Muscle layer of duodenum (tissue), 2 donors: ENCODE measurements around the gene PCDHGC5.

Source experiments
- H3K27ac ChIP-seq: one replicate; pipeline ENCODE4 v1.7.0; 2013; ENCODE audit warnings: mild to moderate bottlenecking, low read length
- H3K27me3 ChIP-seq: one replicate; pipeline ENCODE4 v1.7.0; 2013; ENCODE audit warnings: low read depth, mild to moderate bottlenecking, control low read depth, low read length
- H3K36me3 ChIP-seq, 2 donors: one replicate each; pipeline ENCODE4 v1.7.0; 2013; ENCODE audit warnings: low read length in 2 of 2, control low read depth in 1 of 2, mild to moderate bottlenecking in 1 of 2; ENCODE audit not compliant: insufficient read depth in 2 of 2, control insufficient read depth in 1 of 2
- H3K4me1 ChIP-seq, 2 donors: one replicate each; pipeline ENCODE4 v1.7.0; 2013; ENCODE audit warnings: low read length in 2 of 2, mild to moderate bottlenecking in 2 of 2, control low read depth in 1 of 2, moderate library complexity in 1 of 2; ENCODE audit not compliant: insufficient read depth in 2 of 2, control insufficient read depth in 1 of 2
- H3K4me3 ChIP-seq, 2 donors: one replicate each; pipeline ENCODE4 v1.7.0; 2013; ENCODE audit warnings: low read length in 2 of 2, low read depth in 1 of 2, mild to moderate bottlenecking in 1 of 2
- H3K9me3 ChIP-seq, 2 donors: one replicate each; pipeline ENCODE4 v1.7.0; 2013; ENCODE audit warnings: low read length in 2 of 2, control low read depth in 1 of 2, mild to moderate bottlenecking in 1 of 2; ENCODE audit not compliant: control insufficient read depth in 1 of 2
- donor health status: healthy.

Gene PCDHGC5

DNA sequence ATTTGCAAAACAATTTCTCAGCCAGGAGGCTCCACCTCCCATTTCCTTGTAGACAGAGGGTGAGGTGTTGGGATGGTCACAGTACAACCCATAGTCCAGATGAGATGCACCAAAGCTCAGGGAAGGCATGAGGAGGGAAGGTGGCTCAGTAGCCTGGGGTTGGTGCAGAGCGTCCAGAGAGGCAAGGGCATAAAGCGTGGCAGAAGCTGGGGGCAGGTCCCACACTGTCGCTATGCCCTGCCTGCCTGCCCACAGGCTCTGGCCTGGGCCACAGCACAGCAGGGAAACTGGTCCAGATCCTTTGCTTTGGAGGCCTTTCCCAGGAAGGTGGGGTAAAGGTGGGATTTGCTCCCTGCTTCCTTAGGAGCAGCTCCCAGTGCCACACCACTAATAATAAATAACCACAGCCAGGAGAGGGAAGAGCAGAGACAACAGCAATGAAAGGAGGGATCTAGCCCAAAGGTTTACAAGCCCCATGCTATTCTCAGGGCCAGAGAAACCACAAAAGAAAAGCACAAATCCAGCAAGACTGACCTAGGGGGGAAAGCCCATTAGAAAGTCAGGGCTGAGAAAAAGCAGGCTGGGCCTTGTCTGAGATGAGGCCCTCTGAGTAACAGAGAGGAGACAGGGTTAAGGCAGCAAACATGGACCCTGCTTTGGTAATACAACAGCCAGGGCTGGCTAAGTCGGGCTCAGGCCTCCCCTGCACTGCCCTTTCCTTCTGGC lies 27.2 kb downstream of the PCDHGC5 start:
- Histone ChIP-seq H3K36me3 (peaks cover 15 to 21% of the 10 kb centered on the region in 2 donors), H3K4me3 (no peak overlapping the region)

GRCh38 chr5:141516672-141517025 lies 27.8 kb downstream of the PCDHGC5 start:
- no peak overlapping the region for H3K27ac ChIP-seq

More for the DNA sequence above, 27.2 kb downstream of the PCDHGC5 start:
- no peaks in the 10 kb centered on the region for H3K9me3 ChIP-seq
- peaks cover 15 to 34% of the 10 kb centered on the region in 2 donors for H3K4me1 ChIP-seq
- no peaks in the 10 kb centered on the region for H3K27me3 ChIP-seq
- no peak overlapping the region for H3K27ac ChIP-seq

DNA sequence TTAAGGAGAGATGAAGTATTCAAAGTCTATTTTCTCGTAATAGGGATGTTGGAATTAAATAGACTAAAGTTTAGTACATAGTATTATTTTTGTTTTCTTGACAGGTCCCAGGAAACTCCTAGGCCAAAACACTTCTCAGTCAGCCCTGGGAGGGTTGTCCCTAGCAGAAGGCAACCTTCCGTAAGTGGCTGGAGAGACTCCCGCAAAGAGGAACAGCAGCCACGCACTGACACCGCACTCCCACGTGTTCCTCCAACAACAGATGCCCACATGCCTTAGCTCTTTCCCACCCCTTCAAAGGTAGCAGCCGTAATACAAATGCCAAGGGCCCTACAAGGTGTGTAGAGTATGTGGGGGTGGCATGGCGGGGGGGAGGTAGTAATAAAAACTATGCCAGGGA lies 28.4 kb downstream of the PCDHGC5 start:
- Histone ChIP-seq H3K9me3 (no peaks in the 10 kb centered on the region), H3K27me3 (no peaks in the 10 kb centered on the region), H3K36me3 (peaks cover 11 to 12% of the 10 kb centered on the region in 2 donors), H3K27ac (no peak overlapping the region), H3K4me1 (peaks cover 22 to 44% of the 10 kb centered on the region in 2 donors), H3K4me3 (no peak overlapping the region)

More at GRCh38 chr5:141516672-141517025, 27.8 kb downstream of the PCDHGC5 start:
- Histone ChIP-seq H3K9me3 (no peaks in the 10 kb centered on the region), H3K4me3 (no peak overlapping the region), H3K27me3 (no peaks in the 10 kb centered on the region), H3K4me1 (peaks cover 17 to 39% of the 10 kb centered on the region in 2 donors), H3K36me3 (peaks cover 9 to 16% of the 10 kb centered on the region in 2 donors)

DNA sequence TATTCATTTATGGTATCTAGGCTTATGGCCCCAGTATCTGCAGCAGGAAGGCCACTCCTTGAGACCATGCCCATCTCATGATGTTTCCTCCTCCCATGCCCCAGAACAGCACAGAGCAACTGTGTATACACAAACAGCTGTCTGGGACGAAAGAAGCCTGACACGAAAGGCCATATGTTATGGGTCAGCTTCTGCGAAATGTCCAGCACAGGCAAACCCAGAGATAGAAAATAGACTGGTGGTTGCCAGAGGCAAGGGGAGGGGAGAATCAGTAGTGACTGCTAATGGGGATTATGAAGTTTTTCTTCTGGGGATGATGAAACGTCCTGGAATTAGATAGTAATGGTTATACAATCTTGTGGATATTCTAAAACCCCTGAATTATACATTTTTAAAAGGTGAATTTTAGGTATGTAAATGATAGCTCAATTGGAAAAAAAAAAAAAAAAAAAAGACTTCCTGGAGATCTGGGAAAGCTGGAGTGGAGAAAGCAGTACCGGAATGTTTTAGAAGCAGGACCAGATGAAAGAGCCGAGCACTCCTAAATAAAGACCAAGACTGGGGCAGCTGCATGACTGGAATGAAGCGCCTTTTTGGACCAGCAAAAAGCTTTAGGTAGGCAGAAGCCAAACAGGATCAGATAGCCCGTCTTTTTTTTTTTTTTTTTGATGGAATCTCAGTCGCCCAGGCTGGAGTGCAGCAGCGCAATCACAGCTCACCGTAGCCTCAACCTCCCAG lies 29.2 kb downstream of the PCDHGC5 start:
- Histone ChIP-seq H3K27ac (no peak overlapping the region), H3K9me3 (no peaks in the 10 kb centered on the region), H3K27me3 (no peaks in the 10 kb centered on the region), H3K36me3 (peaks cover 11 to 15% of the 10 kb centered on the region in 2 donors), H3K4me3 (no peak overlapping the region), H3K4me1 (peaks cover 22 to 45% of the 10 kb centered on the region in 2 donors)

DNA sequence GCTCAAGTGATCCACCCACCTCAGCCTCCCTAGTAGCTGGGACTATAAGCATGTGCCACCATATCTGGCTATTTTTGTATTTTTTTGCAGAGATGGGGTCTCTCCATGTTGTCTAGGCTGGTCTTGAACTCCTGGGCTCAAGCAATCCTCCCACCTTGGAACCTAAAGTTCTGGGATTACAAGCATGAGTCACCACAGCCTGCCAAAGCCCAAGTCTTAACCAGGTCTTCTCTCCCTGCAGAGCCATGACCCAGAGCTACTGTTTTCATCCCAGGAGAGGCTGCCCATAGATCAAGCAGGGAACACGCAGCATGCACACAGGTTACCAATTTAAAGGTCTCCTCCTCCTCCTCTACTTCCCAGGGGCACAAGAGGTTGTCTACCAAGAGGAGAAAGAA lies 29.7 kb downstream of the PCDHGC5 start:
- no peaks in the 10 kb centered on the region for H3K27me3 ChIP-seq
- no peak overlapping the region for H3K4me3 ChIP-seq
- H3K27ac ChIP-seq, result no peak overlapping the region
- peaks cover 11 to 20% of the 10 kb centered on the region in 2 donors for H3K36me3 ChIP-seq
- H3K9me3 ChIP-seq, result no peaks in the 10 kb centered on the region
- H3K4me1 ChIP-seq, result peaks cover 22 to 45% of the 10 kb centered on the region in 2 donors

GRCh38 chr5:141519605-141520565 lies 31.0 kb downstream of the PCDHGC5 start:
- H3K27me3 ChIP-seq, result no peaks in the 10 kb centered on the region
- peaks cover 11 to 20% of the 10 kb centered on the region in 2 donors for H3K36me3 ChIP-seq
- H3K4me3 ChIP-seq, result no peak overlapping the region
- peak overlapping the region; percentile 27 for H3K27ac ChIP-seq
- no peaks in the 10 kb centered on the region for H3K9me3 ChIP-seq
- peaks cover 17 to 41% of the 10 kb centered on the region in 2 donors for H3K4me1 ChIP-seq

- Histone ChIP-seq H3K27ac (peak overlapping the region; percentile 73), H3K36me3 (peaks cover 9 to 18% of the 10 kb centered on the region in 2 donors), H3K9me3 (no peaks in the 10 kb centered on the region), H3K4me1 (peaks cover 22 to 33% of the 10 kb centered on the region in 2 donors), H3K4me3 (no peak overlapping the region), H3K27me3 (no peaks in the 10 kb centered on the region)
These were observed 32.4 kb downstream of the PCDHGC5 start for GRCh38 chr5:141521244-141521781.

DNA sequence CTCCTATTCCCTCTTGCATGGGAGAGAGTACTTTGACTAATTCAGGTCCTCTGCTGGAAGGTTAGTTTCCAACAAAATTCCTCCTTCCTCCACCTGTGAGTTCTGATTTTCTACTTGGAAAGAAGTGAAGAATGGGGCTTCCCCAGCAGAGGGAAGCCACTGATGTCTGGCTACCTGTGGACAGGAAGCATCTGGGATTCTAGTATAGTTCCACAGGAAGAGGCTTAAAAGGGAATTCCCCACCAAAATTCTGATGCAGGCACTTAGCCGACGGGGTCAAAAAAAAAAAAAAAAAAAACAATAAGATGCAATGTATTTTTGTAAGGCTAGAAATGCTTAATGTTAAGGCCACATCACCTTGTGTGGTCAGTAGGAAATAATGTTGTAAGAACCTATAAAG lies 33.4 kb downstream of the PCDHGC5 start:
- Histone ChIP-seq H3K27ac (peak overlapping the region; percentile 73), H3K4me1 (peaks cover 22 to 33% of the 10 kb centered on the region in 2 donors), H3K27me3 (no peaks in the 10 kb centered on the region), H3K36me3 (peaks cover 4 to 13% of the 10 kb centered on the region in 2 donors), H3K4me3 (no peak overlapping the region), H3K9me3 (no peaks in the 10 kb centered on the region)

- peaks cover 12 to 19% of the 10 kb centered on the region in 2 donors for H3K36me3 ChIP-seq
- H3K4me3 ChIP-seq, result no peak overlapping the region
- no peaks in the 10 kb centered on the region for H3K9me3 ChIP-seq
- no peaks in the 10 kb centered on the region for H3K27me3 ChIP-seq
- H3K27ac ChIP-seq, result no peak overlapping the region
- peaks cover 22 to 33% of the 10 kb centered on the region in 2 donors for H3K4me1 ChIP-seq
These were observed 35.1 kb downstream of the PCDHGC5 start for GRCh38 chr5:141523991-141524390.

- Histone ChIP-seq H3K9me3 (no peaks in the 10 kb centered on the region), H3K4me1 (peaks cover 17 to 28% of the 10 kb centered on the region in 2 donors), H3K36me3 (peaks cover 18 to 19% of the 10 kb centered on the region in 2 donors), H3K27ac (peak overlapping the region; percentile 56), H3K4me3 (peak overlapping the region in 1 of 2 donors; percentile 23), H3K27me3 (no peaks in the 10 kb centered on the region)
These were observed 36.0 kb downstream of the PCDHGC5 start for GRCh38 chr5:141524604-141525597.
